ENCODE data around the gene GNG11.
"Not testable (repeated sequence)": the region's sequence is repeated elsewhere in the genome, so short reads cannot be mapped to it uniquely, and the experiment has no call there.

GNG11 gene

GRCh38 chr7:93921607-93922566 is at the start of gene GNG11:
Gene GNG11 (plus strand): TSS chr7:93921735. CDS start chr7:93922138, 403 bp downstream.
- DNase-seq (ENCODE audit: low spot score), result peak; percentile 6

GRCh38 chr7:93873998-93874574 is 47.4 kb upstream of the GNG11 start:
- DNase-seq (ENCODE audit: low spot score), result no peak

DNA sequence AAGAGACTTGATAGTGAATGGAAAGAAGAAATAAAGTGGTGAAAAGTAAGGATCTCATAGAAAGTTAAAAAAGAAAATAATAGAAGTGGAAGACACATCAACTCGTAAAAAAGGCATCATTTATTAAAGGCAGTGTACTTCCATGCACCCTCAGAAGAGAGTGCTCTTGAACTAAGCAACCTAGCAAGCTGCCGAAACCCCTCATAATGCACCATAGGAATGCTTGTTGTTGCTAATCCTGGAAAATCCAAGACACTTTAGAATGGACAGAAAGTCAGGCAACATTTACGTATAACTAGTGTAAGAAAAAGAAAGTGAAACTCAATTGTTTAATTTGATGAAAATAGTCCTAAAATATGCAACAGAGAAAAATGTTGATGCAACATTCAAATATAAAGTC is 43.8 kb upstream of the GNG11 start:
- no peak for DNase-seq (ENCODE audit: low spot score)

GRCh38 chr7:93879356-93879755 is 42.2 kb upstream of the GNG11 start:
- DNase-seq (ENCODE audit: low spot score), result no peak

GRCh38 chr7:93882468-93882867 is 39.1 kb upstream of the GNG11 start:
- DNase-seq (ENCODE audit: low spot score), result no peak

DNA sequence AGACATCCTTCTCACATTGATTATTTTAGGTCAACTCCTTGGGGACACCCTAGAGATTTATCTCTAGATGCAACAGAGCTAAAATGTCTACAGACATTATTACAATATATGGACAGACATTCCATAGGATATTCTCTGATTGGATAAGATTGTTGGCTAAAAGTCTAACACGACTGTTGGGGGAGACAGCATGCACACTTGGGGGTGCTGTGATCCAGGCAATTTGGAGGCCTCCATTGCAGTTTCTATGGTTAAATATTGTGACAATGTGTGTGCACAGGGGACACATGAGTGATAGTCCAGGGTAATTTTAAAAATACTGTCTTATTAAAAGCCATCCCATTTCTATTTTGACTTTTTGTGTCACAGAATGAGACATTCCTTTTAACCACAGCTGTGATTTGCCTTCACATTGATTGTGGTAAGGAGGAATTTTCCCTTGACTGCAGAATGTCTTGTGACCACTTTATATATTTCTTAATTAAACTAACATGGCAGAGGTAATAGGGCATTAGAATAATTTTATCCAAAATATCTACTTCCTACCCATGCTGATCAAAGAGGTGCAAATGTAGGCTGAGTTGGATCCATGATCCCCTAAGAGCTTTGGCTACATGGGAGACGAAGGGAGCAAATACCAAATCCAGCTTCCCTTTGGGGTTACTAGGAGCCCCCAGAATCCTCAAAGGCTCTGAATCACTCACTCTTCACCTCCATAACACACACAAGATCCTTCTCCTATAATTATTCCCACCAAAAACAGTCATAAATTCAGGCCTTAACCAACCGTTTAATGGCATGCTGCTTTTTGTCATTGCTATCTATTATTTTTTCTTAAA is 38.2 kb upstream of the GNG11 start:
- DNase-seq (ENCODE audit: low spot score), result no peak

DNA sequence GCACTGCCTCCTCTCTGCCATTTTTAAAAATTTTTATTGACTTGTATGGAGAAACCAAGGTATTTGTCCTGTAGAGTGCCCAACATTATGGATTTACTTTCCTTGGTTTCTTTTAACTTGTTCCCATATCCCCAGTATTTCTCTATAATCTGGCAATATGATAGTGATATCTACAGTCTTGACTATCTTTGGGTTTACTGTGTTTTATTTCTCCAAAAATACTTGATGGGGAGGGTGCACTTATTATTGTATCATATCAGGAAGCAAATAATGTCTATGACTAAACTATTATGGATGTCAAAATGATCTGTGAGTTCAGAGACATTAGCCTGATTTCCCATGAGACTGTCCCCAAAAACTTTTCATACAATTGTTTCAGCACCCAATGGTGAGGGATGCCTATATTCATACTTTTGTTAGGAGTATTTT is 37.6 kb upstream of the GNG11 start:
- DNase-seq (ENCODE audit: low spot score), result no peak

DNA sequence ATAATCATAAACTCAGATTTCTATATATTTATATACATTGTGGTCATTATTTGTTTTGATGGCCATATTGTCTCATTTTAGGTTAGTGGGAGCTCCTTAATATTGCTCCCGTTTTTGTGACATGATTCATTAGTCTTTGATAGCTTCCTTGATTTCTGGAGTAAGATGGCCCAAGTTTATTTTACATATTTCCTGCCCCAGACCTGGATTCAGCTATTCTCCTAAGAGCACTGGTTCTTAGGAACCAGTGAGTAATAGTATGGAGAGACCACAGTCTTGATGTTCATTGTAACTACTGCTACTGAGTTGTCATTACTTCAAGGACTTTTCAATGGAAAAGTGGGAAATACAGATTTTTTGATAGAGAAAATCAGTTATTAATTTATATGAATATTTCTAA is 37.0 kb upstream of the GNG11 start:
- DNase-seq (ENCODE audit: low spot score), result no peak

GRCh38 chr7:93889261-93889660 is 32.3 kb upstream of the GNG11 start:
- no peak for DNase-seq (ENCODE audit: low spot score)

- peak; percentile 20 for DNase-seq (ENCODE audit: low spot score)
These were observed 31.5 kb upstream of the GNG11 start for GRCh38 chr7:93890041-93890463.

GRCh38 chr7:93890464-93891068 is 31.0 kb upstream of the GNG11 start, which contains the start of gene TFPI2:
Gene TFPI2 (minus strand): TSS chr7:93890753. CDS start chr7:93890678, 75 bp downstream.
- DNase-seq (ENCODE audit: low spot score), result peak; percentile 9

GRCh38 chr7:93894426-93894825 is 27.1 kb upstream of the GNG11 start:
- no peak for DNase-seq (ENCODE audit: low spot score)

DNA sequence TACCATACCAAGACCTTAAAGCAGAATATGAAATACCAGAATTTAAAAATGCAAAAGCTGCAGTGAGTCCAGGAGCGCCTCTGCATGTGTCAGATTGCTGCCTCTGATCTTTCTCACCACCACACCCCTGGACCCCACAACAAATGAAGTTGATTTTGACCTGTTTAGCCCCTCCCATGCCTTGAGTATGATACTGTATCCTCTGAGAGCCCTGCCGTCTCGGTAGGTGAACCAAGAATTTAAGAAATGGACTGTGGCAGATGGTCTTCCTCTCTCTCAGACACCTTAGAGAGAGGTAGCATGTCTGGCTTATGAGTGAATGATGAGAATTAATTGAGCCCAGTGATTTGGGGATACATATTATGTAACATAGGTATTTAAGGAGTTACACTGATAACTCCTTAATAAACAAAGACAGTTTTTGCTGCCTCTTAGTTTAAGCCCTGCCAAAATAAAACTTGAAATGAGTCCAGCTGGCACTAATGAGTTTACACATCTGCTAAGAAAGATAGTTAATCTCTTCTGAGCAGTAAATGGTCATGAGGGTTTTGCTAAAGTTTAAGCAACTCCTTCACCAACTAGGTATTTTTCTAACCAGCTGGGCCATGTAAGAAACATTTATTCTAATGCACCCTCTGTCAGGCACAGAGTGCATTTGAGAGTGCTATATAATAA is 26.4 kb upstream of the GNG11 start:
- no peak for DNase-seq (ENCODE audit: low spot score)

- DNase-seq (ENCODE audit: low spot score), result no peak
These were observed 25.5 kb upstream of the GNG11 start for GRCh38 chr7:93895859-93896600.

DNA sequence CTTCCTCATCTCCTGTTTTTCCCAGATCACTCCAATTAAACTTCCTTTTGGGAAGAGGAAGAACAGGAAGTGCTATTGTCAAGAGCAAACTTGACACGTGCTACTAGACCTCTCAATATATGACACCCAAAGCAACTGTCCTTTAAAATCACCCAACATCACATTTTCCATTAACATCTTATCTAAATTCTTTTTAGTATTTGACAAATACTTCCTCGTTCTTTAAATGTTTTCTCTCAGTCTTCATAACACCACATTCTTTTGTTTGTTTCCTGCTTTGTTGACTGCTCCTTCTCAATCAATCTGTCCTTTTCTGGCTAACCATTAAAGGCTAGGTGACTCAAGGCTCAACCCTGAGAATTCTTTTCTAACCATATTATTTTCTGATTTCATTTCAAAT is 23.9 kb upstream of the GNG11 start:
- DNase-seq (ENCODE audit: low spot score), result no peak

DNA sequence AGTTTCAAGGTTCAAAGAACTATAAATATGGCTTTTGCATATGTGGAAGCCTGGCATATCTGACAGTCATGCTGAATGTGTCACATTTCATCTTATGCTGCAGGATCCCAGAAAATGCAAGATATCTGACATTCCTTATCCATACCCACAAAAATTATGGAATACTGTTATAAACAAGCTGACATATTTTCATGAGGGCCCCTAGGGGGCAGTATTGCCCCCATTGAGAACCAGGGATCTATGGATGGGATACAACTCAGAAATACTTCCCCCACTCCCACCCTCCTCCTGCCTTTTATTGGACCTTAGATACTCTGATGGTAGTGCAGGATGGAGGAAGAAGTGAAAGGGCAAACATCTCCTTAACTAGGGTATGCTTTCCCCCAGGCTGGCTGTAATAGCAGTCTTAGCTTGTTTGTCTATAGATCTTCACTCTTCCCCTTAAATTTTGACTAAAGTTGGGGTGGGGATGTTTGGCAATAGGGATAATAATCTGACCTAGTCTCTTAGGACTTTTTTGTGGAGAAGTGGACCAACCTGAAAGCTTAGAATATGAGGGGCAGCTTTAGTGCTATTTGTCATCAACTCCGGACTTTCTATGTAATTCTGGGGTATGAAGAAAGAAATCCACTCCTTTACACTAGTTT is 18.6 kb upstream of the GNG11 start:
- DNase-seq (ENCODE audit: low spot score), result no peak

DNA sequence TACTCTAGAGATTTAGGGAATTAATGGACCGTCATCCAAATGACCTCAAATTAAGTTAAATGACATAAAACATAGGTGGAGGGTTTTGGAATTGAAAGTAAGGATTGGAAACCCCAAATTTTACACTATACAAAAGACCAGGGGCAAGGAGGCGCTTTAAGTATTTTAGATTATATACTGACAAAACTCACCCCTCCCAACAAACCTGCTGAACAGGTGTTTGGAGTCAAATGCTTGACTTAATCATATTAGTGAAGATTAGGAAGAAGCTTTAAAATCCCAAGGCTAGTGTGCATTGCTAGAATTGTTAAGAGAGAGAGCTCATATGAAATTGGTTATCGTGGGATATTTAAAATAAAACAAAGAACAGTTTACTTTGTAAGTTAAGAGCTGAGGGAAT is 15.3 kb upstream of the GNG11 start, which contains the start of gene GNGT1:
Gene GNGT1, plus strand, starts transcription at position 301 of the 400 bp plus-strand sequence. CDS start 180 bp downstream, outside the sequence.
- DNase-seq (ENCODE audit: low spot score), result no peak

DNA sequence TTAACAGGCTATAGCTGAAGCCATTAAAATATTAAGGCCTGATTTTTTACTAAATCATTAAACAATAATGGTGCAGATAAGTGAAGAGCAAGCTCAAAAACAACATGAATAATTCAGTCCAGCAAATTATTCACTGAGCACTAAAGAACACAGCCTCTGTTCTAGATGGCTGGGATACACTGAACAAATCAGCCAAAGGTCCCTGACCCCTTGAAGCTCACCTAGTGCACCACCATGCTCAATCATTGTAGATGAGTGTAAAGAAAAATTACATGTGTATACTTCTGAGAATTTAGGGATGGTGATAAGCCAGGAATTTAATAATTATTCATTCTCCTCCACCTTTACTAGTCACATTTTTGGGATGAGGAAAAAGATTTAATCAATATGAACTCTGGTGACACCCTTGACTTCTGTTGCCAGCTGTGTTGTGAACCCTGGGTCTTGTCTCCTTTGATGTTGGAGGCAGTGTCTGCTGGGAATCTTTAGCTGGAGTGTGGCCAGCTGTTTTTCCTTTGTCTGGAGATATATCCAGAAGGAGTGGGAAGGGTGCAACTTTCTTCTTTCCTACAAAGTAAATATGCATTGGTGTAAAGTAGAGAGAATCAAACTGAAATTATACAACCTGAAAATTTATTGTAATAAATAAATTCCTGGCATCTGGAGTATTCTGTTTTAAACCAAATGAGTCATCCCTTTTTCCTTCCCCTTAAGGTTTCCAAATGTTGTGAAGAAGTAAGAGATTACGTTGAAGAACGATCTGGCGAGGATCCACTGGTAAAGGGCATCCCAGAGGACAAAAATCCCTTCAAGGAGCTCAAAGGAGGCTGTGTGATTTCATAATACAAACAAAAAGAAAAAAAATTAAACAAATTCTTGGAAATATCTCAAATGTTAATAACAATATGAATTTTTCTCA is 11.2 kb upstream of the GNG11 start:
- no peak for DNase-seq (ENCODE audit: low spot score)

- DNase-seq (ENCODE audit: low spot score), result not testable (repeated sequence)
These were observed 10.3 kb upstream of the GNG11 start for GRCh38 chr7:93911242-93911641.

Measured in HuH-7.5 (cell line).